H1 (cell line): Measurements from ENCODE around the gene NAXE. TPM values are rescaled to one million over a fixed set of nuclear protein-coding genes. Genes with fewer than 3 reads are reported as not detected.

ENCODE experiments used
- CTCF ChIA-PET: fragments of 300-600 bp; sonication (Branson Sonifier 250); formaldehyde crosslinking; loops from one replicate; lab custom pipeline; 2021; ENCODE audit not compliant: partially characterized antibody; lab: Charles Lee
- POLR2A ChIA-PET: fragments of 300-600 bp; sonication (Branson Sonifier 250); formaldehyde crosslinking; loops from one replicate; lab custom pipeline; 2021; ENCODE audit warnings: inconsistent platforms; ENCODE audit not compliant: partially characterized antibody; lab: Charles Lee
- DNase-seq, 2 experiments: peaks; one replicate each; pipeline versions ENCODE4 v3.0.0 to v3.0.0-alpha.2; 2010 to 2022; ENCODE audit warnings: low spot score in 2 of 2, low read depth in 1 of 2, mixed read lengths in 1 of 2
- FAIRE-seq: peaks from 2 replicates; lab custom pipeline; 2011; peaks lifted over from hg19 to GRCh38; lab: Jason Lieb, UNC
- H2AFZ ChIP-seq: 2 replicates; pipeline ENCODE4 v1.8.1; 2012; ENCODE audit warnings: low read length, inconsistent platforms
- H2AK5ac ChIP-seq: 2 replicates; pipeline ENCODE4 v1.6.1; 2013; ENCODE audit warnings: low read depth, low read length
- H2BK120ac ChIP-seq: replicated peaks from 2 replicates; pipeline ENCODE3; 2013; ENCODE audit warnings: low read depth, low read length, inconsistent platforms
- H2BK12ac ChIP-seq: 2 replicates; pipeline ENCODE4 v1.6.1; 2013; ENCODE audit warnings: low read depth, low read length
- H2BK15ac ChIP-seq: 2 replicates; pipeline ENCODE4 v1.6.1; 2013; ENCODE audit warnings: low read length
- H2BK20ac ChIP-seq: 2 replicates; pipeline ENCODE4 v1.6.1; 2013; ENCODE audit warnings: low read length
- H2BK5ac ChIP-seq: 2 replicates; pipeline ENCODE4 v1.6.1; 2013; ENCODE audit warnings: low read depth, low read length
- H3K14ac ChIP-seq: 2 replicates; pipeline ENCODE4 v1.6.1; 2013; ENCODE audit warnings: inconsistent platforms; ENCODE audit not compliant: insufficient read length
- H3K18ac ChIP-seq: 2 replicates; pipeline ENCODE4 v1.6.1; 2013; ENCODE audit warnings: low read length; ENCODE audit errors: extremely low read depth
- H3K23ac ChIP-seq: 2 replicates; pipeline ENCODE4 v1.6.1; 2013; ENCODE audit warnings: inconsistent platforms; ENCODE audit not compliant: insufficient read length
- H3K23me2 ChIP-seq: 2 replicates; pipeline ENCODE4 v1.6.1; 2013; ENCODE audit warnings: low read depth, low read length
- H3K27ac ChIP-seq: 2 replicates; pipeline ENCODE4 v1.6.1; 2011; ENCODE audit warnings: low read depth, low read length, inconsistent platforms
- H3K27me3 ChIP-seq, 4 experiments: replicated peaks in 1 of 4; 1 replicate in 1 of 4; 2 replicates in 3 of 4; pipeline versions ENCODE4 v1.6.1 to v1.8.1; 2011 to 2013; ENCODE audit warnings: low read length in 3 of 4, mild to moderate bottlenecking in 3 of 4, inconsistent platforms in 2 of 4, mixed read lengths in 2 of 4, moderate library complexity in 1 of 4; ENCODE audit not compliant: control insufficient read depth in 3 of 4, insufficient read depth in 3 of 4; ENCODE audit errors: extremely low read depth in 1 of 4
- H3K36me3 ChIP-seq, 4 experiments: 2 replicates each; pipeline versions ENCODE4 v1.6.1 to v1.8.1; 2011 to 2013; ENCODE audit warnings: mild to moderate bottlenecking in 4 of 4, low read length in 3 of 4, moderate library complexity in 2 of 4, control low read depth in 1 of 4, inconsistent platforms in 1 of 4; ENCODE audit not compliant: insufficient read depth in 4 of 4, control insufficient read depth in 2 of 4
- H3K4ac ChIP-seq: replicated peaks from 2 replicates; pipeline ENCODE3; 2013; ENCODE audit warnings: low read length, low read depth, mixed read lengths, inconsistent platforms; ENCODE audit not compliant: insufficient read length
- H3K4me1 ChIP-seq, 4 experiments: replicated peaks in 1 of 4; 1 replicate in 1 of 4; 2 replicates in 3 of 4; pipeline versions ENCODE4 v1.6.1 to v1.8.1; 2011 to 2013; ENCODE audit warnings: low read length in 3 of 4, inconsistent platforms in 2 of 4, mixed read lengths in 1 of 4; ENCODE audit not compliant: insufficient read depth in 4 of 4, control insufficient read depth in 3 of 4
- H3K4me2 ChIP-seq, 2 experiments: 2 replicates each; pipeline versions ENCODE4 v1.6.1 to v1.8.1; 2011 to 2013; ENCODE audit warnings: low read depth in 2 of 2, low read length in 2 of 2, control low read depth in 1 of 2, inconsistent platforms in 1 of 2, mild to moderate bottlenecking in 1 of 2; ENCODE audit not compliant: insufficient read depth in 1 of 2
- H3K4me3 ChIP-seq, 4 experiments: fragments of 200-600, 300-600 bp in 1 of 4; sonication (generic), shearing (Covaris generic), sonication (Bioruptor Twin) in 1 of 4; 2 replicates each; pipeline versions ENCODE4 v1.5.1 to v1.8.1; 2011 to 2016; ENCODE audit warnings: low read length in 4 of 4, low read depth in 3 of 4, control low read depth in 2 of 4, inconsistent platforms in 2 of 4, mild to moderate bottlenecking in 2 of 4, mixed read lengths in 1 of 4, moderate library complexity in 1 of 4; ENCODE audit not compliant: insufficient read depth in 2 of 4; ENCODE audit errors: extremely low read depth in 1 of 4
- H3K56ac ChIP-seq: replicated peaks from 2 replicates; pipeline ENCODE3; 2013; ENCODE audit warnings: low read depth, mild to moderate bottlenecking, mixed read lengths, low read length, inconsistent platforms; ENCODE audit not compliant: insufficient read length
- H3K79me1 ChIP-seq: 2 replicates; pipeline ENCODE4 v1.6.1; 2013; ENCODE audit warnings: low read depth, low read length, control low read depth
- H3K79me2 ChIP-seq, 2 experiments: 2 replicates each; pipeline versions ENCODE4 v1.6.1 to v1.8.1; 2012 to 2013; ENCODE audit warnings: low read length in 2 of 2, mild to moderate bottlenecking in 2 of 2, inconsistent platforms in 1 of 2; ENCODE audit not compliant: insufficient read depth in 2 of 2, control insufficient read depth in 1 of 2
- H3K9ac ChIP-seq, 4 experiments: replicated peaks in 1 of 4; 1 replicate in 1 of 4; 2 replicates in 3 of 4; pipeline versions ENCODE4 v1.6.1 to v1.8.1; 2011 to 2013; ENCODE audit warnings: low read depth in 3 of 4, low read length in 3 of 4, control low read depth in 2 of 4, mild to moderate bottlenecking in 2 of 4, moderate library complexity in 2 of 4, inconsistent platforms in 1 of 4; ENCODE audit errors: extremely low read depth in 1 of 4
- H3K9me3 ChIP-seq, 2 experiments: 2 replicates each; pipeline versions ENCODE4 v1.6.1 to v1.8.1; 2012 to 2013; ENCODE audit warnings: mild to moderate bottlenecking in 2 of 2, moderate library complexity in 2 of 2, control low read depth in 1 of 2, inconsistent platforms in 1 of 2, low read depth in 1 of 2, low read length in 1 of 2, mixed read lengths in 1 of 2; ENCODE audit not compliant: insufficient read depth in 2 of 2
- H4K20me1 ChIP-seq, 2 experiments: replicated peaks in 1 of 2; 2 replicates each; pipeline versions ENCODE3 to v1.8.1; 2011 to 2013; ENCODE audit warnings: inconsistent platforms in 2 of 2, low read length in 2 of 2, mild to moderate bottlenecking in 1 of 2; ENCODE audit not compliant: insufficient read depth in 2 of 2, control insufficient read depth in 1 of 2
- H4K5ac ChIP-seq: 2 replicates; pipeline ENCODE4 v1.6.1; 2013; ENCODE audit warnings: low read length, low read depth, mixed read lengths, inconsistent platforms; ENCODE audit not compliant: insufficient read length
- H4K8ac ChIP-seq: 2 replicates; pipeline ENCODE4 v1.8.0; 2013; ENCODE audit warnings: mild to moderate bottlenecking, moderate library complexity, low read length, inconsistent platforms; ENCODE audit not compliant: insufficient read depth; ENCODE audit errors: extremely low read depth
- H4K91ac ChIP-seq: replicated peaks from 2 replicates; pipeline ENCODE3; 2013; ENCODE audit warnings: low read length, mixed read lengths, inconsistent platforms; ENCODE audit not compliant: insufficient read length
- BRCA1 ChIP-seq: IDR thresholded peaks from 2 replicates; pipeline ENCODE4 v1.6.1; 2012; ENCODE audit warnings: low read depth, low read length, improper control_type of control experiment
- CHD1 ChIP-seq: IDR thresholded peaks from 2 replicates; pipeline ENCODE4 v1.6.1; 2012; ENCODE audit warnings: low read depth, low read length, improper control_type of control experiment
- CREB1 ChIP-seq: IDR thresholded peaks from 2 replicates; pipeline ENCODE4 v1.6.1; 2012; ENCODE audit warnings: inconsistent platforms
- CTBP2 ChIP-seq: IDR thresholded peaks from 2 replicates; pipeline ENCODE4 v1.7.0; 2011; ENCODE audit warnings: borderline replicate concordance, mild to moderate bottlenecking, moderate library complexity, mixed read lengths, low read length; ENCODE audit not compliant: insufficient read depth, insufficient read length
- HDAC6 ChIP-seq: IDR thresholded peaks from one replicate; pipeline ENCODE4 v1.7.1; 2012; ENCODE audit warnings: low read depth, mild to moderate bottlenecking, inconsistent platforms, low read length, moderate library complexity
- JUN ChIP-seq: IDR thresholded peaks from 2 replicates; pipeline ENCODE4 v1.6.1; 2011; ENCODE audit warnings: low read depth, mild to moderate bottlenecking, improper control_type of control experiment, low read length
- KDM5A ChIP-seq: fragments of 200-600 bp; IDR thresholded peaks from 2 replicates; pipeline ENCODE4 v1.7.1; 2012; ENCODE audit warnings: mild to moderate bottlenecking, low read length, inconsistent platforms, mixed read lengths
- MAFK ChIP-seq: IDR thresholded peaks from 2 replicates; pipeline ENCODE4 v1.6.1; 2012; ENCODE audit warnings: low read depth, mild to moderate bottlenecking, improper control_type of control experiment, low read length
- RAD21 ChIP-seq, 2 experiments: IDR thresholded peaks in 1 of 2; conservative IDR thresholded peaks in 1 of 2; 2 replicates each; pipeline ENCODE4 v1.6.1; 2011; ENCODE audit warnings: low read depth in 2 of 2, low read length in 2 of 2, improper control_type of control experiment in 1 of 2, inconsistent platforms in 1 of 2, mild to moderate bottlenecking in 1 of 2, moderate library complexity in 1 of 2
- RBBP5 ChIP-seq: IDR thresholded peaks from 2 replicates; pipeline ENCODE4 v1.7.1; 2012; ENCODE audit warnings: low read depth, mild to moderate bottlenecking, inconsistent platforms, low read length, moderate library complexity, borderline replicate concordance
- SAP30 ChIP-seq: fragments of 300-600 bp; sonication (generic); IDR thresholded peaks from 2 replicates; pipeline ENCODE4 v1.7.1; 2012; ENCODE audit warnings: low read length, moderate library complexity, mild to moderate bottlenecking, inconsistent platforms; ENCODE audit not compliant: insufficient read depth, insufficient replicate concordance
- TBP ChIP-seq: IDR thresholded peaks from 2 replicates; pipeline ENCODE4 v1.6.1; 2011; ENCODE audit warnings: low read depth, low read length, improper control_type of control experiment
- WGBS, 2 experiments: shearing (Covaris generic) in 1 of 2; methylation state at CpG; one replicate each; pipeline versions ENCODE4 v1.1.6 to v1.1.7; 2013 to 2015; ENCODE audit warnings: low lambda C conversion rate in 2 of 2, mixed read lengths in 2 of 2, inconsistent platforms in 1 of 2, low coverage in 1 of 2, missing lambda C conversion rate in 1 of 2; ENCODE audit not compliant: insufficient replicate concordance in 2 of 2, insufficient coverage in 1 of 2, insufficient read length in 1 of 2; ENCODE audit errors: extremely low coverage in 1 of 2, missing lambda C conversion rate in 1 of 2; 5-methylcytosine and 5-hydroxymethylcytosine counted together
- polyA plus RNA-seq, 7 experiments: library from polyadenylated mRNA; depleted of rRNA in 3 of 7; stranded (reverse) in 5 of 7; unstranded in 2 of 7; fragments of >200 nt in 5 of 7; fragments of 200-250 nt in 2 of 7; gene quantifications; 1 replicate in 5 of 7; 2 replicates in 1 of 7; 4 replicates in 1 of 7; pipeline versions ENCODE4 v1.2.1 to v1.2.3, GENCODE V29; 2011 to 2013; ENCODE audit warnings: missing spikeins in 2 of 7, mixed read lengths in 2 of 7
- total RNA-seq: library from RNA; stranded (reverse); fragmentation: NEBNext Ultra II Directional; extraction: Animal tissue kit (Norgen Biotek cat#: 25700); gene quantifications from 2 replicates; pipeline ENCODE4 v1.2.1, GENCODE V29; 2021
- TF ChIP-seq, protein P1 (sequence below): IDR thresholded peaks from 2 replicates; pipeline ENCODE4 v1.6.1; 2011; ENCODE audit warnings: low read length, improper control_type of control experiment

Gene NAXE
- total and polyA plus RNA-seq, 2 of the 8 experiments (the other 6 are each of a cell fraction or from before 2014, with no cell fraction given), result 73.1 to 74.3 TPM

DNA sequence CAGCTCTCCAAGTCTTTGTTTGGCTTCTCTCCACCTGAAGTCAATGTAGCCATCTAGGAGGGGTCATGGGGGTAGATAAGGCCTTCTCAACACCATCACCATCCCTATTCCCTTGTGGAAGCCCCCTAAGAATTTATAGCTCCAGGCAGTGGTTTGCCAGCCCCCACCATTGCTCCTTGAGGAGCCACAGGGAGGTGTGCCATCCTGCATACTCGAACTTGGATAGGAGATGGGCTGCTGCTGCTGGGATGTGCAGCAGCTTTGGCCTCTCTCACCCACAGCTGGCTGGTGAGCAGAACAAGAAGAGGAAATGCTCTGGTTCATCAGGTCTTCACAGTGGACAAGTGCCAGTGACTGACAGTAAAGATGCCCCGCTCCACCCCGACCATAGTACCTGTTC is 4.8 kb downstream of the NAXE start:
- no peak overlapping the region for H2BK15ac ChIP-seq
- H4K91ac ChIP-seq, result no peak overlapping the region
- peaks cover 0 to 6% of the 10 kb centered on the region in 2 experiments for H4K20me1 ChIP-seq
- peaks cover 3 to 19% of the 10 kb centered on the region in 2 experiments for H3K79me2 ChIP-seq
- H3K23ac ChIP-seq, result no peak overlapping the region
- ChIA-PET CTCF (interaction anchor here (0.6 to 4.0 kb wide), 7 partner anchors 9 to 31 kb away, joined by 3 to 30 read pairs (median 4); no protein-coding TSS in a partner anchor), POLR2A (interaction anchor here (0.8 to 1.6 kb wide), 7 partner anchors 9 to 56 kb away, joined by 3 to 5 read pairs (median 4); no protein-coding TSS in a partner anchor)
- no peak overlapping the region for H2AFZ ChIP-seq
- peaks cover 19 to 57% (median 43%) of the 10 kb centered on the region in 4 experiments for H3K36me3 ChIP-seq
- WGBS, 2 experiments, result 98% methylated on average over 3 of the region's 3 CpGs; no CpG with 5 or more reads in 1 of the 2 experiments
- H3K14ac ChIP-seq, result no peak overlapping the region
- no peak overlapping the region for H2BK12ac ChIP-seq
- no peak overlapping the region for H3K4ac ChIP-seq
- no peak overlapping the region for H3K9ac ChIP-seq
- peaks cover 0 to 3% (median under 1%) of the 10 kb centered on the region in 4 experiments; a peak in 3 of 7 replicates for H3K4me1 ChIP-seq
- H2BK5ac ChIP-seq, result no peak overlapping the region
- H2BK20ac ChIP-seq, result no peak overlapping the region
- no peak overlapping the region for H2AK5ac ChIP-seq
- H3K9me3 ChIP-seq, result no peaks in the 10 kb centered on the region
- peaks cover 9% of the 10 kb centered on the region; the same call in 1 of the 2 replicates for H3K23me2 ChIP-seq
- no peak overlapping the region for H3K56ac ChIP-seq
- DNase-seq, result no peak
- no peak overlapping the region for H4K8ac ChIP-seq
- no peak overlapping the region for H2BK120ac ChIP-seq
- no peak overlapping the region for H4K5ac ChIP-seq
- H3K79me1 ChIP-seq, result peaks cover 4% of the 10 kb centered on the region; the same call in 1 of the 2 replicates
- no peak overlapping the region for H3K18ac ChIP-seq
- no peak overlapping the region for H3K27ac ChIP-seq
- H3K4me3 ChIP-seq, result no peak overlapping the region
- no peak for FAIRE-seq
- no peaks in the 10 kb centered on the region for H3K27me3 ChIP-seq
- no peak overlapping the region for H3K4me2 ChIP-seq
- TF ChIP-seq BRCA1 (no peak), RAD21 (IDR thresholded peaks at IDR 0.05 in 1 of 2, conservative IDR thresholded peaks at IDR 0.05 in 1 of 2; ENCODE audit: low read depth in 2 of 2, low read length in 2 of 2) (no peak), HDAC6 (no peak), SAP30 (no peak), CTBP2 (no peak), RBBP5 (no peak), TBP (no peak), JUN (no peak), MAFK (no peak), KDM5A (no peak), CREB1 (no peak), CHD1 (no peak)
- TF ChIP-seq, protein P1, sequence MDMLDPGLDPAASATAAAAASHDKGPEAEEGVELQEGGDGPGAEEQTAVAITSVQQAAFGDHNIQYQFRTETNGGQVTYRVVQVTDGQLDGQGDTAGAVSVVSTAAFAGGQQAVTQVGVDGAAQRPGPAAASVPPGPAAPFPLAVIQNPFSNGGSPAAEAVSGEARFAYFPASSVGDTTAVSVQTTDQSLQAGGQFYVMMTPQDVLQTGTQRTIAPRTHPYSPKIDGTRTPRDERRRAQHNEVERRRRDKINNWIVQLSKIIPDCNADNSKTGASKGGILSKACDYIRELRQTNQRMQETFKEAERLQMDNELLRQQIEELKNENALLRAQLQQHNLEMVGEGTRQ, result no peak
